GM12878 (cell line): Measurements from ENCODE around the gene SGCD. TPM values are rescaled to one million over a fixed set of nuclear protein-coding genes. Genes with fewer than 3 reads are reported as not detected.

Experiments
- ATAC-seq: fragments of 200-7000 bp; cut with Tn5 transposase; 3 replicates; pipeline ENCODE4 v1.9.1; 2020; ENCODE audit warnings: mild to moderate bottlenecking, moderate library complexity
- BruUV-seq: library from RNA; stranded (reverse); fragments of 400-500 nt; replicated peaks from 2 replicates; lab custom pipeline; 2021; lab: Mats Ljungman, UMichigan
- CTCF ChIA-PET: fragments of 300-600 bp; sonication (Branson Sonifier 250); formaldehyde crosslinking; extraction: SDS; loops from one replicate; lab custom pipeline; 2021; ENCODE audit warnings: inconsistent platforms; lab: Yijun Ruan, JAX
- POLR2A ChIA-PET: fragments of 350-600 bp; formaldehyde crosslinking; extraction: SDS; loops from one replicate; lab custom pipeline; 2021; ENCODE audit warnings: inconsistent platforms; lab: Charles Lee
- RAD21 ChIA-PET: fragments of 300-600 bp; sonication (Branson Sonifier 250); formaldehyde crosslinking; loops from one replicate; lab custom pipeline; 2023; ENCODE audit warnings: antibody characterized with exemption; ENCODE audit not compliant: unreplicated experiment; lab: Charles Lee
- SMC1A ChIA-PET: fragments of 300-600 bp; sonication (Branson Sonifier 250); formaldehyde crosslinking; loops from one replicate; lab custom pipeline; 2023; ENCODE audit not compliant: unreplicated experiment, uncharacterized antibody; lab: Charles Lee
- DNase-seq: peaks from one replicate; pipeline ENCODE4 v3.0.0-alpha.2; 2011; ENCODE audit warnings: low read depth, low spot score
- FAIRE-seq: peaks from 3 replicates; lab custom pipeline; 2011; peaks lifted over from hg19 to GRCh38; lab: Jason Lieb, UNC
- H2AFZ ChIP-seq: 2 replicates; pipeline ENCODE4 v1.6.0; 2011; ENCODE audit warnings: low read depth, low read length, control low read depth; ENCODE audit not compliant: control insufficient read depth
- H3K27ac ChIP-seq: 2 replicates; pipeline ENCODE4 v1.5.1; 2011; ENCODE audit warnings: control low read depth; ENCODE audit not compliant: control insufficient read depth, insufficient read depth
- H3K27me3 ChIP-seq, 2 experiments: replicated peaks in 1 of 2; 2 replicates each; pipeline versions ENCODE4 v1.6.0 to v1.6.1; 2011; ENCODE audit warnings: low read length in 1 of 2; ENCODE audit not compliant: control insufficient read depth in 2 of 2, insufficient read depth in 2 of 2
- H3K36me3 ChIP-seq, 2 experiments: 2 replicates each; pipeline ENCODE4 v1.5.1; 2011; ENCODE audit warnings: low read length in 1 of 2; ENCODE audit not compliant: control insufficient read depth in 2 of 2, insufficient read depth in 2 of 2
- H3K4me1 ChIP-seq: 2 replicates; pipeline ENCODE4 v1.6.1; 2011; ENCODE audit warnings: mild to moderate bottlenecking, low read length, moderate library complexity, mixed read lengths; ENCODE audit not compliant: control insufficient read depth, insufficient read depth
- H3K4me2 ChIP-seq: 2 replicates; pipeline ENCODE4 v1.6.0; 2011; ENCODE audit warnings: control low read depth; ENCODE audit not compliant: control insufficient read depth, insufficient read depth
- H3K4me3 ChIP-seq: fragments of 200-600 bp; sonication (generic); 2 replicates; pipeline ENCODE4 v1.5.1; 2016
- H3K79me2 ChIP-seq: 2 replicates; pipeline ENCODE4 v1.6.0; 2011; ENCODE audit warnings: low read length; ENCODE audit not compliant: control insufficient read depth, insufficient read depth
- H3K9ac ChIP-seq: 2 replicates; pipeline ENCODE4 v1.8.0; 2011; ENCODE audit warnings: low read length, control low read depth, mixed read lengths; ENCODE audit not compliant: control insufficient read depth, insufficient read depth
- H3K9me3 ChIP-seq: replicated peaks from 3 replicates; pipeline ENCODE4 v1.5.1; 2011; ENCODE audit warnings: mild to moderate bottlenecking, low read length; ENCODE audit not compliant: control insufficient read depth, insufficient read depth
- H4K20me1 ChIP-seq: 2 replicates; pipeline ENCODE4 v1.6.0; 2011; ENCODE audit not compliant: control insufficient read depth, insufficient read depth
- E2F4 ChIP-seq: IDR thresholded peaks from 2 replicates; pipeline ENCODE4 v1.6.1; 2012; ENCODE audit warnings: low read depth, low read length, improper control_type of control experiment
- MTA2 ChIP-seq: fragments of 450-650 bp; IDR thresholded peaks from 2 replicates; pipeline ENCODE4 v1.6.1; 2016; ENCODE audit warnings: low read depth, mild to moderate bottlenecking, moderate library complexity
- SP1 ChIP-seq: IDR thresholded peaks from one replicate; pipeline ENCODE4 v1.6.1; 2011; ENCODE audit warnings: low read depth, low read length
- ZBED1 ChIP-seq: IDR thresholded peaks from 2 replicates; pipeline ENCODE4 v1.6.1; 2016; ENCODE audit warnings: borderline replicate concordance
- ZBTB33 ChIP-seq: fragments of 450-650 bp; IDR thresholded peaks from 2 replicates; pipeline ENCODE4 v1.6.1; 2017; ENCODE audit warnings: mild to moderate bottlenecking
- ZBTB40 ChIP-seq: fragments of 450-650 bp; IDR thresholded peaks from 2 replicates; pipeline ENCODE4 v1.6.1; 2016; ENCODE audit warnings: mild to moderate bottlenecking, moderate library complexity, borderline replicate concordance
- ZNF622 ChIP-seq: fragments of 450-650 bp; IDR thresholded peaks from 2 replicates; pipeline ENCODE4 v1.6.1; 2017; ENCODE audit warnings: mild to moderate bottlenecking, inconsistent platforms
- WGBS: methylation state at CpG from one replicate; pipeline ENCODE4 v1.1.6; 2016; ENCODE audit warnings: low lambda C conversion rate; ENCODE audit not compliant: insufficient replicate concordance, insufficient coverage; ENCODE audit errors: missing lambda C conversion rate; 5-methylcytosine and 5-hydroxymethylcytosine counted together
- in situ Hi-C: fragments of 300-500 bp; cut with MboI; formaldehyde crosslinking; loops from 9 replicates; pipeline ENCODE4 v1.14.3; 2018; ENCODE audit warnings: mixed read lengths
- intact Hi-C: fragments of 100-400 bp; cut with micrococcal nuclease; formaldehyde crosslinking; loops from one replicate; pipeline ENCODE4 v1.14.2; 2022; ENCODE audit not compliant: unreplicated experiment
- polyA plus RNA-seq, 11 experiments: library from polyadenylated mRNA; depleted of rRNA in 4 of 11; unstranded in 6 of 11; stranded (reverse) in 5 of 11; fragments of >200 nt; fragmentation: Nextera tagmentation in 4 of 11; fragmentation: Illumina TruSeq in 1 of 11; extraction: Ambion mirVana in 4 of 11; extraction: Trizol in 1 of 11; gene quantifications; 1 replicate in 1 of 11; 2 replicates in 10 of 11; pipeline versions ENCODE4 v1.2.1 to v1.2.3, GENCODE V29; 2011 to 2016; ENCODE audit warnings: inconsistent platforms in 2 of 11, missing spikeins in 2 of 11, low read depth in 1 of 11
- total RNA-seq, 4 experiments: library from RNA; depleted of rRNA in 3 of 4; stranded (reverse); fragments of >200 nt in 3 of 4; fragmentation: Illumina TruSeq in 1 of 4; extraction: Trizol in 1 of 4; gene quantifications; 2 replicates each; pipeline versions ENCODE4 v1.2.1 to v1.2.3, GENCODE V29; 2013 to 2021

The SGCD gene
- total and polyA plus RNA-seq, 10 of the 15 experiments (the other 5 are each of a cell fraction or from before 2014, with no cell fraction given): 0.06 TPM; not detected in 9

GRCh38 chr5:156431956-156432829 is 105.2 kb downstream of the SGCD start (continued):
- no peak for TF ChIP-seq ZBTB33

- no peak for TF ChIP-seq MTA2
- TF ChIP-seq ZBTB40: no peak
- no peak for TF ChIP-seq SP1
- TF ChIP-seq ZNF622: no peak
- TF ChIP-seq E2F4: no peak
- no peak for TF ChIP-seq ZBED1
- SMC1A ChIA-PET: no interaction called here
- RAD21 ChIA-PET: no interaction called here
- Histone ChIP-seq H3K4me2 (no peak overlapping the region), H3K9me3 (no peaks in the 10 kb centered on the region), H3K4me3 (no peak overlapping the region), H3K27me3 (no peaks in the 10 kb centered on the region), H3K4me1 (no peaks in the 10 kb centered on the region), H3K9ac (no peak overlapping the region), H2AFZ (no peak overlapping the region), H3K79me2 (no peaks in the 10 kb centered on the region), H3K36me3 (no peaks in the 10 kb centered on the region), H3K27ac (no peak overlapping the region), H4K20me1 (no peaks in the 10 kb centered on the region)
- POLR2A ChIA-PET: no interaction called here
- intact Hi-C loops (no loop called here), in situ Hi-C loops (no loop called here)
- BruUV-seq: no TSS peak
- CTCF ChIA-PET: no interaction called here
- DNase-seq (no peak), ATAC-seq (no peak), FAIRE-seq (no peak)
- WGBS: 42% methylated on average over 1 of the region's 1 CpG
Measured at GRCh38 chr5:156432830-156433105, 105.8 kb downstream of the SGCD start.
